ENCODE results near the gene OR4K1.

GRCh38 chr14:19947413-19948090 lies 16.8 kb downstream of the OR4K1 start:
- TF ChIP-seq REST (IDR thresholded peaks at IDR 0.05; ENCODE audit: low read depth) (no peak), TEAD4 (IDR thresholded peaks at IDR 0.05) (no peak), CEBPB (IDR thresholded peaks at IDR 0.05) (no peak), EP300 (IDR thresholded peaks at IDR 0.05; ENCODE audit: borderline replicate concordance) (no peak), YY1 (IDR thresholded peaks at IDR 0.05; ENCODE audit: low read depth) (no peak), NFIC (IDR thresholded peaks at IDR 0.05) (no peak)
